Measurements from ENCODE around the gene PREX1. TPM values are rescaled to one million over a fixed set of nuclear protein-coding genes. Genes with fewer than 3 reads are reported as not detected.

The PREX1 gene
- total RNA-seq, 1 experiment from 2014 or later: not detected

GRCh38 chr20:48647858-48648257 is 179.9 kb downstream of the PREX1 start:
- H3K27ac Mint-ChIP-seq (ENCODE audit: low read depth, unreplicated experiment): no peak overlapping the region
- peaks cover 55% of the 10 kb centered on the region for H3K27me3 Mint-ChIP-seq (ENCODE audit: insufficient read depth, unreplicated experiment)
- no peak overlapping the region for H3K4me3 Mint-ChIP-seq (ENCODE audit: unreplicated experiment)
- CTCF ChIA-PET: interaction anchor here (0.6 to 2.4 kb wide), 4 partner anchors 9 to 984 kb away, joined by 3 to 33 read pairs (median 6); no protein-coding TSS in a partner anchor
- no peak for TF ChIP-seq CTCF (IDR thresholded peaks at IDR 0.05; ENCODE audit: unreplicated experiment)
- intact Hi-C loops (cut with micrococcal nuclease): no loop called here
- POLR2A ChIA-PET: no interaction called here
- H3K4me1 Mint-ChIP-seq (ENCODE audit: insufficient read depth, unreplicated experiment): no peaks in the 10 kb centered on the region
- H3K9me3 Mint-ChIP-seq (ENCODE audit: unreplicated experiment): no peaks in the 10 kb centered on the region
- H3K36me3 Mint-ChIP-seq (ENCODE audit: insufficient read depth, unreplicated experiment): no peaks in the 10 kb centered on the region
- DNase-seq (ENCODE audit: unreplicated experiment): no peak
- no TSS peak for BruUV-seq (replicated peaks)

GRCh38 chr20:48645666-48646065 is 182.1 kb downstream of the PREX1 start:
- Mint-ChIP-seq H3K4me1 (ENCODE audit: insufficient read depth, unreplicated experiment) (no peaks in the 10 kb centered on the region), H3K4me3 (ENCODE audit: unreplicated experiment) (no peak overlapping the region), H3K27ac (ENCODE audit: low read depth, unreplicated experiment) (no peak overlapping the region), H3K27me3 (ENCODE audit: insufficient read depth, unreplicated experiment) (peaks cover 54% of the 10 kb centered on the region), H3K9me3 (ENCODE audit: unreplicated experiment) (no peaks in the 10 kb centered on the region), H3K36me3 (ENCODE audit: insufficient read depth, unreplicated experiment) (no peaks in the 10 kb centered on the region)
- CTCF ChIA-PET: no interaction called here
- no peak for TF ChIP-seq CTCF (IDR thresholded peaks at IDR 0.05; ENCODE audit: unreplicated experiment)
- no peak for DNase-seq (ENCODE audit: unreplicated experiment)
- intact Hi-C loops (cut with micrococcal nuclease): no loop called here
- POLR2A ChIA-PET: no interaction called here
- no TSS peak for BruUV-seq (replicated peaks)

GRCh38 chr20:48644286-48644828 is 183.4 kb downstream of the PREX1 start:
- DNase-seq (ENCODE audit: unreplicated experiment): no peak
- H3K9me3 Mint-ChIP-seq (ENCODE audit: unreplicated experiment): no peaks in the 10 kb centered on the region
- no peaks in the 10 kb centered on the region for H3K36me3 Mint-ChIP-seq (ENCODE audit: insufficient read depth, unreplicated experiment)
- no peaks in the 10 kb centered on the region for H3K4me1 Mint-ChIP-seq (ENCODE audit: insufficient read depth, unreplicated experiment)
- CTCF ChIA-PET: interaction anchor here (0.5 to 2.9 kb wide), 3 partner anchors 13 to 261 kb away, joined by 3 to 21 read pairs (median 13); no protein-coding TSS in a partner anchor
- no peak overlapping the region for H3K27ac Mint-ChIP-seq (ENCODE audit: low read depth, unreplicated experiment)
- TF ChIP-seq CTCF (IDR thresholded peaks at IDR 0.05; ENCODE audit: unreplicated experiment): no peak
- no TSS peak for BruUV-seq (replicated peaks)
- POLR2A ChIA-PET: no interaction called here
- no peak overlapping the region for H3K4me3 Mint-ChIP-seq (ENCODE audit: unreplicated experiment)
- H3K27me3 Mint-ChIP-seq (ENCODE audit: insufficient read depth, unreplicated experiment): peaks cover 57% of the 10 kb centered on the region
- intact Hi-C loops (cut with micrococcal nuclease): no loop called here

GRCh38 chr20:48642105-48642880 is 185.5 kb downstream of the PREX1 start:
- H3K9me3 Mint-ChIP-seq (ENCODE audit: unreplicated experiment): no peaks in the 10 kb centered on the region
- no peak overlapping the region for H3K4me3 Mint-ChIP-seq (ENCODE audit: unreplicated experiment)
- H3K36me3 Mint-ChIP-seq (ENCODE audit: insufficient read depth, unreplicated experiment): no peaks in the 10 kb centered on the region
- no peak for TF ChIP-seq CTCF (IDR thresholded peaks at IDR 0.05; ENCODE audit: unreplicated experiment)
- no peak for DNase-seq (ENCODE audit: unreplicated experiment)
- ChIA-PET CTCF (interaction anchor here (0.6 to 2.9 kb wide), 6 partner anchors 15 to 639 kb away, joined by 3 to 21 read pairs (median 4); no protein-coding TSS in a partner anchor), POLR2A (no interaction called here)
- BruUV-seq (replicated peaks): no TSS peak
- H3K27me3 Mint-ChIP-seq (ENCODE audit: insufficient read depth, unreplicated experiment): peaks cover 40% of the 10 kb centered on the region
- no peak overlapping the region for H3K27ac Mint-ChIP-seq (ENCODE audit: low read depth, unreplicated experiment)
- no peaks in the 10 kb centered on the region for H3K4me1 Mint-ChIP-seq (ENCODE audit: insufficient read depth, unreplicated experiment)
- intact Hi-C loops (cut with micrococcal nuclease): no loop called here
